Astrocyte (in vitro differentiated cells and primary cell): ENCODE measurements around the gene ANK3. TPM values are rescaled to one million over a fixed set of nuclear protein-coding genes. Genes with fewer than 3 reads are reported as not detected.

Experiments
- DNase-seq: peaks from one replicate; pipeline ENCODE4 v3.0.0-alpha.2; 2010; ENCODE audit warnings: low read depth
- FAIRE-seq: peaks from 2 replicates; lab custom pipeline; 2011; peaks lifted over from hg19 to GRCh38; lab: Jason Lieb, UNC
- H2AFZ ChIP-seq: 2 replicates; pipeline ENCODE4 v1.6.0; 2012; ENCODE audit warnings: low read depth, low read length, inconsistent platforms
- H3K27ac ChIP-seq: 2 replicates; pipeline ENCODE4 v1.5.1; 2011; ENCODE audit warnings: low read depth, low read length, inconsistent platforms
- H3K27me3 ChIP-seq: 2 replicates; pipeline ENCODE4 v1.6.0; 2011; ENCODE audit warnings: low read length, inconsistent platforms; ENCODE audit not compliant: insufficient read depth
- H3K36me3 ChIP-seq: 2 replicates; pipeline ENCODE4 v1.5.1; 2011; ENCODE audit warnings: low read length, inconsistent platforms; ENCODE audit not compliant: insufficient read depth
- H3K4me1 ChIP-seq: 2 replicates; pipeline ENCODE4 v1.5.1; 2011; ENCODE audit warnings: low read length, inconsistent platforms; ENCODE audit not compliant: insufficient read depth
- H3K4me2 ChIP-seq: 2 replicates; pipeline ENCODE4 v1.6.0; 2012; ENCODE audit warnings: low read length, inconsistent platforms
- H3K4me3 ChIP-seq: 2 replicates; pipeline ENCODE4 v1.5.1; 2011; ENCODE audit warnings: low read depth, mild to moderate bottlenecking, low read length, inconsistent platforms; ENCODE audit not compliant: insufficient read depth
- H3K79me2 ChIP-seq: 2 replicates; pipeline ENCODE4 v1.6.0; 2012; ENCODE audit warnings: mild to moderate bottlenecking, low read length, inconsistent platforms; ENCODE audit not compliant: insufficient read depth
- H3K9ac ChIP-seq: 2 replicates; pipeline ENCODE4 v1.6.0; 2012; ENCODE audit warnings: mild to moderate bottlenecking, low read length, inconsistent platforms
- H3K9me3 ChIP-seq: 2 replicates; pipeline ENCODE4 v1.5.1; 2012; ENCODE audit warnings: low read depth, mild to moderate bottlenecking, low read length, inconsistent platforms; ENCODE audit not compliant: insufficient read depth
- H4K20me1 ChIP-seq: 2 replicates; pipeline ENCODE4 v1.6.0; 2012; ENCODE audit warnings: low read length, inconsistent platforms; ENCODE audit not compliant: insufficient read depth
- H3K27ac Mint-ChIP-seq: one replicate; pipeline ENCODE4 v1.8.0; 2021; ENCODE audit warnings: mild to moderate bottlenecking, mixed read lengths; ENCODE audit not compliant: unreplicated experiment
- H3K27me3 Mint-ChIP-seq: one replicate; pipeline ENCODE4 v1.8.0; 2021; ENCODE audit warnings: low read depth, mixed read lengths; ENCODE audit not compliant: unreplicated experiment
- H3K36me3 Mint-ChIP-seq: one replicate; pipeline ENCODE4 v1.8.0; 2021; ENCODE audit warnings: low read depth, mixed read lengths; ENCODE audit not compliant: unreplicated experiment
- H3K4me1 Mint-ChIP-seq: one replicate; pipeline ENCODE4 v1.8.0; 2021; ENCODE audit warnings: low read depth, mixed read lengths; ENCODE audit not compliant: unreplicated experiment
- H3K4me3 Mint-ChIP-seq: one replicate; pipeline ENCODE4 v1.8.0; 2021; ENCODE audit warnings: mild to moderate bottlenecking, moderate library complexity, mixed read lengths; ENCODE audit not compliant: unreplicated experiment
- H3K9me3 Mint-ChIP-seq: one replicate; pipeline ENCODE4 v1.8.0; 2021; ENCODE audit warnings: mild to moderate bottlenecking, mixed read lengths; ENCODE audit not compliant: unreplicated experiment
- CTCF ChIP-seq: IDR thresholded peaks from 2 replicates; pipeline ENCODE4 v1.5.1; 2011; ENCODE audit warnings: low read depth, mild to moderate bottlenecking, inconsistent platforms, low read length, moderate library complexity; ENCODE audit not compliant: insufficient read depth
- EZH2 ChIP-seq: IDR thresholded peaks from 2 replicates; pipeline ENCODE4 v1.6.1; 2012; ENCODE audit warnings: mild to moderate bottlenecking, low read length, inconsistent platforms; ENCODE audit not compliant: insufficient read depth
- total RNA-seq: library from RNA; stranded (reverse); gene quantifications from 2 replicates; pipeline ENCODE4 v1.2.1, GENCODE V29; 2021

Gene ANK3
- total RNA-seq, 1 donor from 2014 or later = 21.1 TPM

- no peaks in the 10 kb centered on the region for H3K36me3 ChIP-seq
- H3K4me1 ChIP-seq = peaks cover 25% of the 10 kb centered on the region
- Mint-ChIP-seq H3K4me3 (no peak overlapping the region), H3K27ac (peak overlapping the region; percentile 48), H3K9me3 (no peaks in the 10 kb centered on the region), H3K27me3 (peaks cover 3% of the 10 kb centered on the region), H3K36me3 (no peaks in the 10 kb centered on the region), H3K4me1 (peaks cover 33% of the 10 kb centered on the region)
- no peaks in the 10 kb centered on the region for H3K27me3 ChIP-seq
- no peaks in the 10 kb centered on the region for H3K79me2 ChIP-seq
- H2AFZ ChIP-seq = no peak overlapping the region
- no peak overlapping the region for H3K9ac ChIP-seq
- DNase-seq = peak; percentile 41
- H3K9me3 ChIP-seq = no peaks in the 10 kb centered on the region
- no peak for FAIRE-seq
- TF ChIP-seq CTCF (no peak), EZH2 (no peak)
- no peak overlapping the region for H3K4me3 ChIP-seq
- H4K20me1 ChIP-seq = no peaks in the 10 kb centered on the region
- H3K4me2 ChIP-seq = no peak overlapping the region
- H3K27ac ChIP-seq = no peak overlapping the region
Measured at GRCh38 chr10:60286559-60286958, 103.1 kb downstream of the ANK3 start.

- Mint-ChIP-seq H3K27ac (peak overlapping the region; percentile 95), H3K9me3 (no peaks in the 10 kb centered on the region), H3K4me3 (no peak overlapping the region), H3K4me1 (peaks cover 41% of the 10 kb centered on the region), H3K36me3 (no peaks in the 10 kb centered on the region), H3K27me3 (peaks cover 3% of the 10 kb centered on the region)
- H2AFZ ChIP-seq = no peak overlapping the region
- no peak for DNase-seq
- peak; percentile 68 for FAIRE-seq
- peak overlapping the region; percentile 38 for H3K4me3 ChIP-seq
- H3K79me2 ChIP-seq = no peaks in the 10 kb centered on the region
- no peaks in the 10 kb centered on the region for H3K36me3 ChIP-seq
- TF ChIP-seq EZH2 = no peak
- no peak for TF ChIP-seq CTCF
- peak overlapping the region; percentile 77 for H3K27ac ChIP-seq
- peak overlapping the region; percentile 80 for H3K4me2 ChIP-seq
- peak overlapping the region; percentile 33 for H3K9ac ChIP-seq
- peaks cover 24% of the 10 kb centered on the region for H3K4me1 ChIP-seq
- no peaks in the 10 kb centered on the region for H3K9me3 ChIP-seq
- H4K20me1 ChIP-seq = no peaks in the 10 kb centered on the region
- no peaks in the 10 kb centered on the region for H3K27me3 ChIP-seq
Measured at GRCh38 chr10:60283397-60283796, 106.3 kb downstream of the ANK3 start.

GRCh38 chr10:60282771-60283353 is 106.8 kb downstream of the ANK3 start:
- DNase-seq = peak; percentile 87
- no peaks in the 10 kb centered on the region for H3K36me3 Mint-ChIP-seq

More at GRCh38 chr10:60282771-60283353, 106.8 kb downstream of the ANK3 start:
- peak overlapping the region; percentile 80 for H3K4me2 ChIP-seq
- FAIRE-seq = peak; percentile 92
- peak overlapping the region; percentile 33 for H3K9ac ChIP-seq
- Mint-ChIP-seq H3K4me1 (peaks cover 41% of the 10 kb centered on the region), H3K27me3 (no peaks in the 10 kb centered on the region), H3K27ac (peak overlapping the region; percentile 95), H3K4me3 (peak overlapping the region; percentile 17), H3K9me3 (no peaks in the 10 kb centered on the region)
- no peaks in the 10 kb centered on the region for H3K9me3 ChIP-seq
- H3K4me1 ChIP-seq = peaks cover 20% of the 10 kb centered on the region
- peak overlapping the region; percentile 1 for H2AFZ ChIP-seq
- H3K79me2 ChIP-seq = no peaks in the 10 kb centered on the region
- no peaks in the 10 kb centered on the region for H3K27me3 ChIP-seq
- H3K27ac ChIP-seq = peak overlapping the region; percentile 77
- H3K36me3 ChIP-seq = no peaks in the 10 kb centered on the region
- no peaks in the 10 kb centered on the region for H4K20me1 ChIP-seq
- peak overlapping the region; percentile 38 for H3K4me3 ChIP-seq
- TF ChIP-seq CTCF (no peak), EZH2 (no peak)
